T-helper 1 cell treated with Interleukin-12 subunit alpha and Interleukin-12 subunit beta and Interleukin-4 antibody, amounts not matched to agents 30 μg/mL and 1 μg/mL, for 36 hours (primary cell): ENCODE data around the gene FGD2.
"Not testable (repeated sequence)": the region's sequence is repeated elsewhere in the genome, so short reads cannot be mapped to it uniquely, and the experiment has no call there.

Experiments used
- H3K27ac Mint-ChIP-seq: one replicate; pipeline ENCODE4 v1.8.0; 2021; ENCODE audit warnings: mild to moderate bottlenecking, mixed read lengths
- H3K27me3 Mint-ChIP-seq: one replicate; pipeline ENCODE4 v1.8.0; 2021; ENCODE audit warnings: low read depth, mixed read lengths
- H3K36me3 Mint-ChIP-seq: one replicate; pipeline ENCODE4 v1.8.0; 2021; ENCODE audit warnings: low read depth, mixed read lengths
- H3K4me1 Mint-ChIP-seq: one replicate; pipeline ENCODE4 v1.8.0; 2021; ENCODE audit warnings: low read depth, mixed read lengths
- H3K4me3 Mint-ChIP-seq: one replicate; pipeline ENCODE4 v1.8.0; 2021; ENCODE audit warnings: mild to moderate bottlenecking, moderate library complexity, mixed read lengths
- H3K9me3 Mint-ChIP-seq: one replicate; pipeline ENCODE4 v1.8.0; 2021; ENCODE audit warnings: mixed read lengths

FGD2 gene

GRCh38 chr6:37043091-37043490 lies 37.6 kb downstream of the FGD2 start:
- Mint-ChIP-seq H3K4me3 (peak overlapping the region; percentile 63), H3K36me3 (peaks cover 13% of the 10 kb centered on the region), H3K27ac (peak overlapping the region; percentile 85), H3K4me1 (peaks cover 58% of the 10 kb centered on the region)
- not testable (repeated sequence) for H3K27me3 Mint-ChIP-seq, H3K9me3 Mint-ChIP-seq

- Mint-ChIP-seq H3K36me3 (peaks cover 15% of the 10 kb centered on the region), H3K4me1 (peaks cover 69% of the 10 kb centered on the region), H3K4me3 (peak overlapping the region; percentile 66), H3K9me3 (peaks cover 3% of the 10 kb centered on the region), H3K27me3 (no peaks in the 10 kb centered on the region), H3K27ac (peak overlapping the region; percentile 98)
Observed at GRCh38 chr6:37047346-37047688, 41.9 kb downstream of the FGD2 start.

- Mint-ChIP-seq H3K4me1 (peaks cover 70% of the 10 kb centered on the region), H3K27ac (peak overlapping the region; percentile 98), H3K4me3 (peak overlapping the region; percentile 66), H3K9me3 (peaks cover 3% of the 10 kb centered on the region), H3K27me3 (no peaks in the 10 kb centered on the region), H3K36me3 (peaks cover 15% of the 10 kb centered on the region)
Observed at GRCh38 chr6:37047689-37048402, 42.4 kb downstream of the FGD2 start.

- Mint-ChIP-seq H3K27me3 (no peaks in the 10 kb centered on the region), H3K4me1 (peaks cover 69% of the 10 kb centered on the region), H3K36me3 (peaks cover 13% of the 10 kb centered on the region), H3K9me3 (no peaks in the 10 kb centered on the region), H3K4me3 (peak overlapping the region; percentile 95), H3K27ac (peak overlapping the region; percentile 98)
Observed at GRCh38 chr6:37048403-37048850, 43.0 kb downstream of the FGD2 start.

DNA sequence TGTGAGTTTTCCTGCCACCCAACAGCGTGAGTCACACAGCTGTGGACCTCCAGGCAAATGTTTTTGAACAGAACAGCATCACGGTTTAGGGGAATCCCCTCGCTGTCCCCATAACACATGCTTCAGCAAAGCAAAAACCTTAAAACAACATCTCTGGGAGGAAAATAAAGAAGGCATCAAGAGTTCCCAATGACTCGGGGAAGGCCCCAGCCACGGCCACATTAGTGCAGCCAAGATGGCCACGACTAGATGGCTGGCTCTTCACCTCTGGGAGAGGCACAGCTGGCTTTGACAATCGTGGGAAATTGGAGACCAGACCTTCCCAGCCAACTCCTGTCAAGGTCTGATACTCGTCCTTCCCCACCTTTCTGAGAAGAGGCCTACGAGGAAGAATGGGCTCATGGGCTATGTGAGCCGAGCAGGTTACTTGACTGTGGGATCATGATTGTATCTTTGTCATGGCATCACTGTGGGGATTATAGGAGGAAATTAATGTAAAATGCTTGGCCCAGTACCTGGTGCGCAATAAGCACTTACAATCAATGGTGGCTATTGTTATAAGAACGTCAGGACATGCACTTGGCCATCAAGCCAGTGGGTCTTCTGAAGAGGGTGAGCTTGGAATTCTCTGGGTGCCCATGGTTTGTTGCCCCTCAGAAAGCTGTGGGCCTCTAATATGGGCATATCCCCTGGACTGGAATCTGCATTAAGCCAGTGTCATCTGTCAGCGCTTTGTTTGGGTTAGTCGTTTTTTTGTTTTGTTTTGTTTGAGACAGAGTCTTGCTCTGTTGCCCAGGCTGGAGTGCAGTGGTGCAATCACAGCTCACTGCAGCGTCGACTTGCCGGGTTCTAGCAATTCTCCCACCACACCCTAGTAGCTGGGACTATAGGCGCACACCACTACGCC lies 43.6 kb downstream of the FGD2 start:
- Mint-ChIP-seq H3K36me3 (peaks cover 9% of the 10 kb centered on the region), H3K9me3 (no peaks in the 10 kb centered on the region), H3K4me3 (peak overlapping the region; percentile 95), H3K27ac (peak overlapping the region; percentile 98), H3K4me1 (peaks cover 65% of the 10 kb centered on the region), H3K27me3 (no peaks in the 10 kb centered on the region)

GRCh38 chr6:37049758-37050044 lies 44.2 kb downstream of the FGD2 start:
- H3K9me3 Mint-ChIP-seq, result no peaks in the 10 kb centered on the region
- H3K36me3 Mint-ChIP-seq, result peaks cover 11% of the 10 kb centered on the region
- H3K27me3 Mint-ChIP-seq, result no peaks in the 10 kb centered on the region
- H3K4me1 Mint-ChIP-seq, result peaks cover 69% of the 10 kb centered on the region
- peak overlapping the region; percentile 98 for H3K27ac Mint-ChIP-seq
- H3K4me3 Mint-ChIP-seq, result peak overlapping the region; percentile 95

DNA sequence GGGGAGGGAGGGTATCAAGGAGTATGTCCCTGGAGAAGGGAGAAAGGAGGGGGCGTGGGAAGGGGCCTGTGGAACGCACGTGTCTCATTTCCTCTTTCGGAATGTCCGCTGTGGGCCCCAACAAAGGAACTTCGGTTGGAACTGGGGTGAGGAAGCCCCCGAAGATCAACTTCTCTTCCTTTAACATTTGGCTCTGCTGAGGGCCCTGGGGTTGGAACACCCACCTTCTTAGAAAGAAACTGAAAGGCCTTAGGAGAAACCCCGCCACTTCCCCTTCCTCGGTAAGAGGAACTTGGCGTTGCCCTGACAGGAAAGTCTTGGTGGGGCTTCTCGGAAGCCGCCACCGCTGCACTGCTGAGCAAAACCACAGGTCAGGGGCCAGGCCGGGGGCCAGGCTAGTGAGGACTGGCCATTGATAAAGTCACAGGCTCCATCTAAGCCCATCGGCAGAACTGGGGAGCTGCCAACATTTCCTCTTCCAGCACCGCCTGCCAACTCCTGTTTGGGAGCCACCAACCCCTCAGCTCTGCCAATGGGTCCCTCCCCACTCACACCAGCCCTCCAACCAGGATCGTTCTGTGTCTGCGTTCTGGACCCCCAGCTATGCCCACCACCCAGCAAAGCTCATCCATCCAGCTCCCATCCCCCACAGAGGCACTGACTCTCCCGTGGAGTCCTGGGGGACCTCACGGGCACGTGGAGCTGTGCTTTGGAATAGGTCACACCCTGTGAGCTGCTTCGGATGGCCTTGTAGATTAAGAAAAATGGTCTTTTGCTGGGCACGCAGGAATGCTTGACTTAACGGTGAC lies 44.8 kb downstream of the FGD2 start:
- Mint-ChIP-seq H3K27me3 (no peaks in the 10 kb centered on the region), H3K4me3 (peak overlapping the region; percentile 95), H3K4me1 (peaks cover 74% of the 10 kb centered on the region), H3K27ac (peak overlapping the region; percentile 98), H3K36me3 (peaks cover 11% of the 10 kb centered on the region), H3K9me3 (no peaks in the 10 kb centered on the region)

- H3K4me1 Mint-ChIP-seq, result peaks cover 69% of the 10 kb centered on the region
- H3K9me3 Mint-ChIP-seq, result no peaks in the 10 kb centered on the region
- H3K4me3 Mint-ChIP-seq, result peak overlapping the region; percentile 95
- no peaks in the 10 kb centered on the region for H3K27me3 Mint-ChIP-seq
- H3K27ac Mint-ChIP-seq, result peak overlapping the region; percentile 98
- H3K36me3 Mint-ChIP-seq, result peaks cover 11% of the 10 kb centered on the region
Observed at GRCh38 chr6:37050854-37051137, 45.3 kb downstream of the FGD2 start.

DNA sequence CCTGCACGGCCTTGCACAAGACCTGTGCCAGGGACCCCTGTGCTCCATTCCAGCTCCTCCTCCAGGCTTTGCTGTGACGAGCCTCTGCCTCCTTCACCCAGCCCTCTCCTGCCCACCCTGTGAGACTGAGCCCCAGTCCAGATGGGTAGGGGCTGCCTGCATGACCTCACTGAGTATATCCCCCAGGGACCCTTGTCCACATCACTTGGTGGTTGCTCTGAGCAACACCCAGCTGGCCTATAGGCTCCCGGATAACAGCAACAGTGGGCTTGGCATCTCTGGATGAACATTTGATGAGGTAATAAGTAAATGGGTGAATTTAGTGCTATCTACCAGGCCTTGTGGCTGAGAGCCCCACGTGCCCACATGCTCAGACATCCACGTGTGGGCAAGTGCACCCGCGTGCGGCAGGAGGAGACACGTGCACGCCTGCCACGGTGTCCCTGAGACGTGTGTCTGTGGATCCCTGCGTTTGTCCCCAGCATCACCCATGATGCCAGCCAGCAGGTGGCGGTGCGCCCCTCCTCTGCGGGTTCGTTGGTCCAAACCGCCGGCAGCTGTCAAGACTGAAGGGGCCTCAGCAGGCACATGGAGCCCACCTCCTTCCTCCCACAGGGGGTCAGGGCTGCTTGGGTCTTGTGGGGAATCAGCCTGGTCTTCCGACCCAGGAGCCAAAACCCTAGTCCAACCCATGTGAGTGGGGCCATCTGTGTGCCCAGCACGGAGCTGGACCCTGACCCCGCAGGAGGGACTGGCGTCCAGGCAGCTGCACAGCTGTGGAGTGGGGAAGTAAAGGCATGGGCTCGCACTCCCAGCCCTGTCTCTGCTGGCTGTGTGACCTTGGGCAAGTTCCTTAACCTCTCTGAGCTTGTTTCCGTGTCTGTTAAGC lies 45.9 kb downstream of the FGD2 start:
- Mint-ChIP-seq H3K27me3 (no peaks in the 10 kb centered on the region), H3K9me3 (no peaks in the 10 kb centered on the region), H3K4me3 (peak overlapping the region; percentile 72), H3K27ac (peak overlapping the region; percentile 98), H3K36me3 (peaks cover 11% of the 10 kb centered on the region), H3K4me1 (peaks cover 64% of the 10 kb centered on the region)

DNA sequence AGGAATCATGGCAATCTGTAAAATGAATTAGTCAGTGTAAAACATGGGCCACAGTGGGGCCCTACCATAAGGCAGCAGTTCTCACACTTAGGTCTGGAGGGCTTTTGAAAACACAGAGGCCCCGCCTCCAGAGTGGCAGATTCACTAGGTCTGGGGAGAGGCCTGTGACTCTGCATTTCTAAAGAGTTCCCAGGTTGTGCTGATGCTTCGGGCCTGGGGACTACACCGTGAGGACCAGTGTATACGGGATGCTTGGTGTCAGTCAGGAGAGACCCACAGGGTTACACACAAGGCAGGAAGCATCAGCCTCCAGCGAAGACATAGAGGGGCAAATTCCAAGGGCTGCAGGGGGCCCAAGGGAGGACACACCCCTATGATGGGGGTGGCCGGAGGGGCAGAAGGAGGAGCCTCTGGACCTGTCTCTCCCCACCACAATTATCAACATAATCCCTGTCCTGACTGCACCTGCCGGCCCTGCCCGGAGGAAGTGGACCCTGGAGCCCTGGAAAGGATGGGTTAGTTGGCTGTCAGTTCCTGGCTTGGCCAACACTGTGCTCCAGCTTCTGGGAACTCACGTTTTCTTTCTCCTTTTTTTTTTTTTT lies 46.7 kb downstream of the FGD2 start:
- Mint-ChIP-seq H3K4me3 (peak overlapping the region; percentile 72), H3K9me3 (no peaks in the 10 kb centered on the region), H3K36me3 (peaks cover 11% of the 10 kb centered on the region), H3K4me1 (peaks cover 58% of the 10 kb centered on the region), H3K27me3 (no peaks in the 10 kb centered on the region), H3K27ac (peak overlapping the region; percentile 98)

DNA sequence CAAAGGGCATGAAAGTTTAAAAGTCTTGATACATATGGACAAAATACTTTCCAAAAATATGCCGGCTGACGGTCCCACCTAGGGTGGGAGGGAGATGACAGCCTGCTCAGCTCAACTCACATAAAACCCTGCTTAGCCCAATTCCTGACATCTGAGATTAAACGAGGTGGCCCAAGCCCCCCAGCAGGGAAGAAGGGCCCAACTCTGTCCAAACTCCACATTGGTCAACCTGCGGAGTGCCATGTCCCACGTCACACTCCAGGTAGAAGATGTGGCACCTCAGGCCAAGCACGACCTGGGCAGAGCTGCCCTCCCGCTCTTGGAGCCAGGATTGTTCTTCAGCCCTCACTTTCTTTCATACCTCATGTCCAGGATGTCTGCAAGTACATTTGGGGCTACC lies 48.2 kb downstream of the FGD2 start:
- Mint-ChIP-seq H3K27me3 (no peaks in the 10 kb centered on the region), H3K9me3 (no peaks in the 10 kb centered on the region), H3K4me1 (peaks cover 45% of the 10 kb centered on the region), H3K36me3 (peaks cover 5% of the 10 kb centered on the region), H3K27ac (no peak overlapping the region), H3K4me3 (no peak overlapping the region)

DNA sequence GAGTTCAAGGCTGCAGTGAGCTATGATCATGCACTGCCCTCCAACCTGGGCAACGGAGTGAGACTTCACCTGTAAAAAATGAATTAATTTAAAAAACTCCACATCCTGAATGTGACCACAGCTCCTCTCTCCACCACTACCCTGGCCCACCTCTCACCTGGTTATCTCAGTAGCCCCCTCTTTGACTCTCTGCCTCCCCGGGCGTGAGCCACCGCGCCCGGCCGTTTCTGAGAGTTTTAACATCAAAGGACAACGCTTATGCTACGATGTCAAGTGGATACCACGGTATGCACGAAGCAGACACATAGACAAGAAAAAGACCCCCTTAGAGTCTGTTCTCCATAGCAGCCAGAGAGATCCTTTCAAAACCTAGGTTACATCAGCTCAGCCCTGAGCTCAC lies 48.7 kb downstream of the FGD2 start:
- H3K27ac Mint-ChIP-seq, result peak overlapping the region; percentile 12

GRCh38 chr6:37054580-37054979 lies 49.1 kb downstream of the FGD2 start:
- Mint-ChIP-seq H3K9me3 (no peaks in the 10 kb centered on the region), H3K4me3 (no peak overlapping the region), H3K27me3 (no peaks in the 10 kb centered on the region), H3K27ac (peak overlapping the region; percentile 18), H3K4me1 (peaks cover 40% of the 10 kb centered on the region), H3K36me3 (peaks cover 1% of the 10 kb centered on the region)

More for the DNA sequence above, 48.7 kb downstream of the FGD2 start:
- Mint-ChIP-seq H3K4me1 (peaks cover 41% of the 10 kb centered on the region), H3K27me3 (no peaks in the 10 kb centered on the region), H3K36me3 (peaks cover 1% of the 10 kb centered on the region), H3K4me3 (no peak overlapping the region), H3K9me3 (no peaks in the 10 kb centered on the region)

GRCh38 chr6:37056112-37056403 lies 50.6 kb downstream of the FGD2 start:
- Mint-ChIP-seq H3K36me3 (peaks cover 1% of the 10 kb centered on the region), H3K4me3 (no peak overlapping the region), H3K9me3 (no peaks in the 10 kb centered on the region), H3K4me1 (peaks cover 25% of the 10 kb centered on the region), H3K27ac (no peak overlapping the region), H3K27me3 (no peaks in the 10 kb centered on the region)
